HG02885 (cell line): ENCODE results near the gene ACVRL1.
"Not testable (repeated sequence)": the region's sequence is repeated elsewhere in the genome, so short reads cannot be mapped to it uniquely, and the experiment has no call there.

Experiments used
- ATAC-seq: cut with Tn5 transposase; IDR thresholded peaks from one replicate; pipeline ENCODE4 v1.9.1; 2021; ENCODE audit warnings: mild to moderate bottlenecking; ENCODE audit not compliant: unreplicated experiment, poor library complexity

Gene ACVRL1

GRCh38 chr12:51873251-51873994 is 33.9 kb upstream of the ACVRL1 start:
- ATAC-seq, result no peak

- no peak for ATAC-seq
Observed at GRCh38 chr12:51874000-51874399, 33.3 kb upstream of the ACVRL1 start.

- no peak for ATAC-seq
Observed at GRCh38 chr12:51874486-51874885, 32.8 kb upstream of the ACVRL1 start.

- no peak for ATAC-seq
Observed at GRCh38 chr12:51879102-51879501, 28.2 kb upstream of the ACVRL1 start.

GRCh38 chr12:51883295-51883694 is 24.0 kb upstream of the ACVRL1 start:
- ATAC-seq, result no peak

- ATAC-seq, result no peak
Observed at GRCh38 chr12:51883998-51884675, 23.2 kb upstream of the ACVRL1 start.

- no peak for ATAC-seq
Observed at GRCh38 chr12:51884676-51885229, 22.6 kb upstream of the ACVRL1 start.

GRCh38 chr12:51885294-51886020 is 21.8 kb upstream of the ACVRL1 start:
- ATAC-seq, result not testable (repeated sequence)

GRCh38 chr12:51886021-51886710 is 21.1 kb upstream of the ACVRL1 start:
- no peak for ATAC-seq

GRCh38 chr12:51887476-51888315 is 19.6 kb upstream of the ACVRL1 start, which contains the start of gene ANKRD33:
TSS of gene ANKRD33 (plus strand) at chr12:51888103. CDS start at chr12:51888187, 84 bp downstream.
- no peak for ATAC-seq

- ATAC-seq, result no peak
Observed at GRCh38 chr12:51888316-51889215, 18.7 kb upstream of the ACVRL1 start.

GRCh38 chr12:51889216-51890132 is 17.8 kb upstream of the ACVRL1 start:
- no peak for ATAC-seq

GRCh38 chr12:51890133-51890464 is 17.2 kb upstream of the ACVRL1 start:
- no peak for ATAC-seq

GRCh38 chr12:51890511-51891171 is 16.7 kb upstream of the ACVRL1 start:
- no peak for ATAC-seq

- no peak for ATAC-seq
Observed at GRCh38 chr12:51891843-51892242, 15.5 kb upstream of the ACVRL1 start.

GRCh38 chr12:51893786-51894185 is 13.5 kb upstream of the ACVRL1 start:
- no peak for ATAC-seq
